ENCODE data around the gene GABRR2. TPM values are rescaled to one million over a fixed set of nuclear protein-coding genes. Genes with fewer than 3 reads are reported as not detected.

GABRR2 gene
- total RNA-seq, result 0.38 TPM
- polyA plus RNA-seq (ENCODE audit: insufficient read depth, low read depth, low replicate concordance), result not detected
- long read RNA-seq, donor 1, result 0 reads
- long read RNA-seq, donor 2, result 0 reads
- long read RNA-seq, donor 3, result 0 reads
- long read RNA-seq, donor 4, result 0 reads
- long read RNA-seq, donor 5, result 0 reads
- long read RNA-seq, donor 6, result 0 reads
- long read RNA-seq, donor 7, result 0 reads
- long read RNA-seq, donor 8, result 0 reads
- long read RNA-seq, donor 9, result 0 reads
- long read RNA-seq, donor 10, result 0 reads

DNA sequence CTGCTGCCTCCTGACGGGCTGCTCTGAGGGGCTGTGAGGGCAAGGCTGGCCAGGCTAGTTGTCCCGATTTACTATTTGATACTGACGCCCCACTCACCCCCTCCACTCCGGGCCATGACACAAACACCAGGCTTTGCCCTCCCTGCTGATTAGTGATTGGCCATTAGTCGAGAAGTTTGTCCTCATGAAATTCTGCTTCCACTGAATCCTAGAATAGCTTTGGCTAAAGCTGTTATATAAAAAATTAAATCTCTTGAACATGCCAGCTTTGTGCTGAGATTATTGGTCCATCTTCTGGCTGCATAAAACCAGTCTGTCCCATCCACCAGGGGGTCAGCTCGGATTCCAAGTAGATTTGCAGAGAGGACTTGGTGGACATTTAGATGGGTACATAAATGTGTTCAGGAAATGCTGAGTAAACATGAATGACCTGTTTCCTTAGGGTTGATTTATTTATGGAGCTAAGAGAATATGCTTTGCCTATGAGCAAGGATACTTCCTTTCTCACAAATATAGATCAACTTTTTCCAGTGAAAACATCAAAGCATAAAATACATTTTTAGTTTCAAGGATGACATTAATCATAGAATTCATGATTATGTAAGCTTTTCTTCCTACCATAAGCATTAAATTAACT is at the start of gene GABRR2:
Gene GABRR2 (minus strand): TSS at position 51 of the 637 bp plus-strand sequence. CDS start 134 bp downstream, outside the sequence.
- Histone ChIP-seq H3K4me3 (ENCODE audit: low read length in 3 of 3) (no peak within 1 kb of the TSS), H3K27ac (ENCODE audit: low read depth in 2 of 2, low read length in 2 of 2) (no peak within 1 kb of the TSS), H3K9ac (ENCODE audit: low read length in 3 of 3) (no peak within 1 kb of the TSS), H3K36me3 (ENCODE audit: control insufficient read depth in 2 of 3, insufficient read depth in 3 of 3, low read length in 3 of 3) (no peaks in the 10 kb centered on the region), H3K27me3 (ENCODE audit: control insufficient read depth, insufficient read depth, low read length) (no peaks in the 10 kb centered on the region), H3K9me3 (ENCODE audit: control insufficient read depth in 2 of 3, insufficient read depth in 1 of 3, low read length in 3 of 3) (no peaks in the 10 kb centered on the region), H3K4me1 (ENCODE audit: control insufficient read depth in 2 of 3, insufficient read depth in 2 of 3, low read depth in 1 of 3, low read length in 3 of 3) (peaks cover 0 to 13% (median 13%) of the 10 kb centered on the region in 3 donors)
- no peak for TF ChIP-seq CTCF (IDR thresholded peaks at IDR 0.05; ENCODE audit: borderline replicate concordance, extremely low read depth, insufficient read depth)
- FAIRE-seq (no peak), DNase-seq (peak in 1 of 5 donors; percentile 25)
- intact Hi-C loops (cut with DNase I), result no loop called here

DNA sequence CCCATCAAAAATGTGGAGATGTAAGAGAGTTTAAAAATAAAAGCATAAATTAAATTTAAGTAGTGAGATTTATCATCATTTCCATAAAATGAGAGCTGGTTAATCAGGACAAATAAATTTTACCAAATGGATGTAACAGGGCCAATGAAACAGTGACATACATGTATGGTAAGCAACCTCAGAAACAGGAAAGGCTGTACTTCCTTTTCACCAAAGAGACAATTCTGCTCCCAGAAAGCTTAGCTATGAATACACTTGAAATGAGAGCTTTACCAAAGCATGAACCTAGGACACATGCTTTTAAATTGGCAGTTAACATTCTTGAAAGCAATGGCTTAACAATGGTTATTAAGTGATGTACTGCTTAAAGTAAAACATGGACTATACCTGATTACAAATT is 49.5 kb upstream of the GABRR2 start:
- no peak for TF ChIP-seq CTCF (IDR thresholded peaks at IDR 0.05; ENCODE audit: borderline replicate concordance, extremely low read depth, insufficient read depth)
- no peaks in the 10 kb centered on the region for H3K27me3 ChIP-seq (ENCODE audit: control insufficient read depth, insufficient read depth, low read length)
- no peaks in the 10 kb centered on the region for H3K36me3 ChIP-seq (ENCODE audit: control insufficient read depth in 2 of 3, insufficient read depth in 3 of 3, low read length in 3 of 3)
- no peak overlapping the region for H3K4me3 ChIP-seq (ENCODE audit: low read length in 3 of 3)
- H3K27ac ChIP-seq (ENCODE audit: low read depth in 2 of 2, low read length in 2 of 2), result no peak overlapping the region
- no peak overlapping the region for H3K9ac ChIP-seq (ENCODE audit: low read length in 3 of 3)
- intact Hi-C loops (cut with DNase I), result loop anchor here (10.0 kb wide), 1 partner anchor 230 kb away; no protein-coding TSS in a partner anchor
- DNase-seq (no peak), FAIRE-seq (no peak)
- H3K9me3 ChIP-seq (ENCODE audit: control insufficient read depth in 2 of 3, insufficient read depth in 1 of 3, low read length in 3 of 3), result no peaks in the 10 kb centered on the region
- peaks cover 0 to 5% (median 0%) of the 10 kb centered on the region in 3 donors for H3K4me1 ChIP-seq (ENCODE audit: control insufficient read depth in 2 of 3, insufficient read depth in 2 of 3, low read depth in 1 of 3, low read length in 3 of 3)

DNA sequence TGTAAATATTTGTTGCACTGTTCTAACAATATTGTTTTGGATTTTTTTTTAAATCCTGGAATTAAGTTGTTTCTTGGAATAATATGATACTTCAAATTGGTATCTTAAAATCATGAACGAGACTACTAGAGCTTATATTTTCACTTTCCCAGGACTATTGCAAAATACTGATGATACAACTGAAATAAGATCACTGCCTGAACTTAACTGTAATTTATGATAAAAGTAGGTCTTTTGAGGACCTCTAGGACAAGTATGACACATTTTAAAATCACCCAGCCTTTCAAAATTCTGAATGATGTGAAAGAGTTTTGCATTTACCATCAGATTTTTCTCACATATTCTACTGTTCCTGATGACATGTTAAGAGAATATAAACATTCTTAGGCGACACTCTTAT is 46.1 kb upstream of the GABRR2 start:
- no peaks in the 10 kb centered on the region for H3K27me3 ChIP-seq (ENCODE audit: control insufficient read depth, insufficient read depth, low read length)
- FAIRE-seq, result no peak
- TF ChIP-seq CTCF (IDR thresholded peaks at IDR 0.05; ENCODE audit: borderline replicate concordance, extremely low read depth, insufficient read depth), result no peak
- H3K9ac ChIP-seq (ENCODE audit: low read length in 3 of 3), result no peak overlapping the region
- H3K4me1 ChIP-seq (ENCODE audit: control insufficient read depth in 2 of 3, insufficient read depth in 2 of 3, low read depth in 1 of 3, low read length in 3 of 3), result no peaks in the 10 kb centered on the region
- no peak for DNase-seq
- H3K27ac ChIP-seq (ENCODE audit: low read depth in 2 of 2, low read length in 2 of 2), result no peak overlapping the region
- no peaks in the 10 kb centered on the region for H3K9me3 ChIP-seq (ENCODE audit: control insufficient read depth in 2 of 3, insufficient read depth in 1 of 3, low read length in 3 of 3)
- H3K36me3 ChIP-seq (ENCODE audit: control insufficient read depth in 2 of 3, insufficient read depth in 3 of 3, low read length in 3 of 3), result no peaks in the 10 kb centered on the region
- no peak overlapping the region for H3K4me3 ChIP-seq (ENCODE audit: low read length in 3 of 3)
- intact Hi-C loops (cut with DNase I), result loop anchor here (10.0 kb wide), 1 partner anchor 226 kb away; no protein-coding TSS in a partner anchor
